ENCODE results near the gene SPCS1.

- TF ChIP-seq ZNF565 (CRISPR knock-in tag; conservative IDR thresholded peaks at IDR 0.05; ENCODE audit: low read depth) (no peak), TOX (CRISPR knock-in tag; IDR thresholded peaks at IDR 0.05; ENCODE audit: borderline replicate concordance) (no peak), CREB5 (CRISPR knock-in tag; IDR thresholded peaks at IDR 0.05; ENCODE audit: low read depth) (no peak), ARNTL (CRISPR knock-in tag; IDR thresholded peaks at IDR 0.05; ENCODE audit: borderline replicate concordance, low read depth) (no peak), BACH2 (CRISPR knock-in tag; IDR thresholded peaks at IDR 0.05; ENCODE audit: borderline replicate concordance) (no peak), ZFP3 (CRISPR knock-in tag; IDR thresholded peaks at IDR 0.05) (no peak), POU6F1 (CRISPR knock-in tag; IDR thresholded peaks at IDR 0.05; ENCODE audit: borderline replicate concordance, low read depth) (no peak), TCF4 (CRISPR knock-in tag; IDR thresholded peaks at IDR 0.05; ENCODE audit: borderline replicate concordance) (no peak), SNAI2 (CRISPR knock-in tag; IDR thresholded peaks at IDR 0.05) (no peak), ZNF8 (CRISPR knock-in tag; IDR thresholded peaks at IDR 0.05) (no peak), ZNF70 (CRISPR knock-in tag; IDR thresholded peaks at IDR 0.05) (no peak), ZFP30 (CRISPR knock-in tag; IDR thresholded peaks at IDR 0.05) (no peak)
Observed at GRCh38 chr3:52690560-52690959, 15.3 kb upstream of the SPCS1 start.
